Fibroblast of mammary gland (primary cell): ENCODE data around the gene BMPR1B.
A peak's percentile ranks its signal among the peaks of the same experiment; 100 is the strongest.

ENCODE experiments used
- DNase-seq: peaks from one replicate; pipeline ENCODE4 v3.0.0-alpha.2; 2010; ENCODE audit warnings: low read depth
- H3K4me3 ChIP-seq: 2 replicates; pipeline ENCODE4 v1.5.1; 2011; ENCODE audit warnings: low read depth, mild to moderate bottlenecking, low read length, moderate library complexity; ENCODE audit not compliant: control insufficient read depth
- CTCF ChIP-seq: conservative IDR thresholded peaks from 2 replicates; pipeline ENCODE4 v1.5.1; 2011; ENCODE audit warnings: low read depth, low read length, inconsistent platforms; ENCODE audit not compliant: control insufficient read depth, insufficient read depth

The BMPR1B gene

GRCh38 chr4:94856030-94856429 is 98.3 kb downstream of the BMPR1B start:
- DNase-seq, result no peak
- no peak for TF ChIP-seq CTCF
- H3K4me3 ChIP-seq, result no peak overlapping the region

- peak; percentile 21 for DNase-seq
- no peak overlapping the region for H3K4me3 ChIP-seq
- TF ChIP-seq CTCF, result no peak
These were observed 112.4 kb downstream of the BMPR1B start for GRCh38 chr4:94870146-94870545.

GRCh38 chr4:94871644-94872305 is 114.0 kb downstream of the BMPR1B start:
- TF ChIP-seq CTCF, result no peak
- H3K4me3 ChIP-seq, result no peak overlapping the region
- no peak for DNase-seq

GRCh38 chr4:94877973-94878372 is 120.2 kb downstream of the BMPR1B start:
- peak; percentile 58 for DNase-seq
- H3K4me3 ChIP-seq, result no peak overlapping the region
- no peak for TF ChIP-seq CTCF

GRCh38 chr4:94880956-94881355 is 123.2 kb downstream of the BMPR1B start:
- no peak for TF ChIP-seq CTCF
- peak; percentile 19 for DNase-seq

GRCh38 chr4:94882756-94883155 is 125.0 kb downstream of the BMPR1B start:
- no peak overlapping the region for H3K4me3 ChIP-seq
- no peak for DNase-seq
- no peak for TF ChIP-seq CTCF

More at GRCh38 chr4:94880956-94881355, 123.2 kb downstream of the BMPR1B start:
- H3K4me3 ChIP-seq, result no peak overlapping the region

GRCh38 chr4:94887027-94887426 is 129.3 kb downstream of the BMPR1B start:
- no peak overlapping the region for H3K4me3 ChIP-seq
- TF ChIP-seq CTCF, result no peak
- no peak for DNase-seq
